LHCN-M2 (cell line): ENCODE measurements around the gene CERS6. TPM values are rescaled to one million over a fixed set of nuclear protein-coding genes. Genes with fewer than 3 reads are reported as not detected.
"Not testable (repeated sequence)": the region's sequence is repeated elsewhere in the genome, so short reads cannot be mapped to it uniquely, and the experiment has no call there.

Experiments used
- DNase-seq: peaks from one replicate; pipeline ENCODE4 v3.0.0-alpha.2; 2012; ENCODE audit warnings: low read depth
- total RNA-seq: library from RNA; depleted of rRNA; stranded (reverse); fragments of >200 nt; gene quantifications from 2 replicates; pipeline ENCODE4 v1.2.3, GENCODE V29; 2014

Gene CERS6
- total RNA-seq, 1 experiment from 2014 or later: 47.2 TPM

DNA sequence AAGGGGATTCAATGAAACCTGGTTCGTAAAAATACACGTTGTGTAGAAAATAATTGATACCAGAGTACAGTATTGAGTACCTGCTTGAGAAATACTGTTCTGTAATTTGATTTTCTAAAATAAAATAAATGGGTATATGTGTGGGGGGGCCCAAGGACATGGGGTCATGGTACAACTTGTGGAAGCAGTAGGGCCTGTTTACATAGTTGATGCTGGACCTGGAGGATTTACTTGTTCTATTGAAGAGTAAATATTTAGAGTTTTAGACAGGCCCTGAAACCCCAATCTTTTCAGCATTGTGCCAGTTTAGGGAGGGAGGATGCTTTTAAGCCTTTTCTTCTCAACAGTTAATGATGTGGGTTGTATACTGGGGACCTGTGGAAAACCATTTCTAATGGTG lies 11.7 kb downstream of the CERS6 start:
- DNase-seq: no peak

DNA sequence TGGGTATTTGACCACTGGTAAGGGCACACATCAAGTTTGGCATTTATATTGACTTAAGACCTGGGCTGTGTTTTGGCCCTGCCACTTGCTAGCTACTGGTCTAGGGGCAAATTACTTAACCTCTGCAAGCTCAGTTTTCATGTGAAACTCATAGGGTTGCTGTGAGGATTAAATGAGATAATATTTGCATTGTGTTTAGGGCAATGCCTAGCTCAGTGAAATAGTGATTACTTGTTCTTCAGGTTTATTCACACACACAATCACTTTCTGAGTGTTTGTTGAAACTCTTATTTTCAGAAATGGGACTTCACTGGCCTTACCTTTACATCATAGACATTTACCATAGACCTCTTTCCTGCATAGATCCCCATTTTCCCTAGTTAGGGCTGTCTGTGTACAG lies 12.3 kb downstream of the CERS6 start:
- no peak for DNase-seq

DNA sequence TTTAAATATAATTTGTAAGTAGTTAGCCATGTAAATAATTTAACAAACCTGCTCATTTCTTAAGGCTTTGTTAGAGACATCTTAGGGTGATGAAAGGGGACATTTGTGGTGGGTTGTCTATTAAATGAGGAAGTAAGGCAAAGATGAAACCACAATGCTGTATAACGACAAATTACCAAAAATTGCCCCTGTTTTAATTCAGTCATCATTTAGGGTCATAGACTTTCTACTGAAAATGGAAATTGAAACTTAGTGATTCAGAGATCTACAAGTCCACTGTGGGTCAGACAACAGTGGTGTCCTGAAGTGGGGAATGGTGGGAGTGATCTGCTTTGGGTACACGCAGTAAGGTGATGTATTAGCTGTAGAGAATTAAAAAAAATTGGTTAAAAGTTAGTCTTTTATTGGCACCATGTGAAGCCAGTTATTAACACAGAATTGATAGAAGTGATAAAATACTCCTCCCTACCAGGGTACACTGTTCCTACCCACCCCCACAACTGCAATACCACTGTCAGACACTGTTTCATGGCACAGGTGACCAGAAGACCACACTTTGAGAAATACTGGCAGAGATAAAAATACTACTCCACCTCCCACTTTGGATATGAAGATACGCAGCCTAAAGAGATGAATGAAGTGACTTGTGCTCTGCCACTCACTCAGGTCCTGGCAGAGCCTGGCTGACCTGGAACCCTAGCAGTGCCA lies 13.4 kb downstream of the CERS6 start:
- no peak for DNase-seq

DNA sequence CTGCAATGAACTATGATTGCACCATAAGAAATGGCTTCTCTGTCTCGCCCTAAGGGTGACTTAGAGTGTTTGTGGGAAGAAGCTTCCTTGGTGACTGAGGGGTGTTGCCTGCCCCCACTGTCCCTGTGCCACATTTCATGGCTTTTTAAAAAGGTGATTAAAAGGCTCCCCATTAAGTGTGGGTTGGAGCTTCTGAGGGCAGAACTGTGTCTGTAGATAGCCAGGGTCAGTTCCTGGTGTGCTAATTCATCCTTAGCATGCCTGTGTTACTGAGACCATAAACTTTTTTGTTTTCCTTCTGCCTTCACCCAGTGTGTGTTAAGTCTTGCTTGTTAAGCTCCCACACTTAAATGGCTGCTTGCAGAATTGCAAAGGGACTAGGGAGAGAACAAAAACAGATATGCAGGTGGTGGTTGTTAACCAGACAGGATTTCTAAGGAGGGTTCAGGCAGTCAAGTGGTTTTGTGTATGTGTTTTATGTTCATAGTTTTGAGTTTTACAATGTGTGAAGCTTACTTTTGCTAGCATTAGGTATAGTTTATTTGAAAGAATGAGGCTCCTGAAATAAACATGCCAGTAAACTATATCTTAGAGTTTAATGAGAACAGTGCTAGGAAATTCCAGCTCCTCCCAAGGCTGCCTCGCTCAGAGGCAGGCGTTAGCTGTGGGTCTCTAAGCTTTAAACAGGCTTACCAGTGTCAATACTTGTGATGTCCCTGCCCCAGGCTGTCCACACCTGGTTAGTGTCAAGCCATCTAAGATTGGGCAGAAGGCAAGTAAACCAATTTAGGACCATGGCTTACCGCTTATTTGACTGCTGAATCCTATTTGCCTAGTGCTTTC lies 14.5 kb downstream of the CERS6 start:
- no peak for DNase-seq

DNA sequence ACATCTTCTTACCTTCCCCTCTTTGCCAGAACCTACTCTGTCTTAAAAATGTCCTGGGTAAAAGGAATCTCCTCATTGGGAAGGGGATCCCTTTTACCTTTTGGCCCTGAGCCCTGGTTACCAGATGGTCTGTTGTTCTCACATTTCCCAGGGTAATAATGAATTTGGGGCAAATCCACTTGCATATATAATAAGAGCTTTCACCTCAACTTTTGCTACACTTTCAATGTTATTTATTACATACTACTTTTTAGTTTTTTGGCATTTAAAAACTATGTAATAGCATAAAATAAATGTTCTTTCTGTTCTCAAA lies 15.0 kb downstream of the CERS6 start:
- no peak for DNase-seq

DNA sequence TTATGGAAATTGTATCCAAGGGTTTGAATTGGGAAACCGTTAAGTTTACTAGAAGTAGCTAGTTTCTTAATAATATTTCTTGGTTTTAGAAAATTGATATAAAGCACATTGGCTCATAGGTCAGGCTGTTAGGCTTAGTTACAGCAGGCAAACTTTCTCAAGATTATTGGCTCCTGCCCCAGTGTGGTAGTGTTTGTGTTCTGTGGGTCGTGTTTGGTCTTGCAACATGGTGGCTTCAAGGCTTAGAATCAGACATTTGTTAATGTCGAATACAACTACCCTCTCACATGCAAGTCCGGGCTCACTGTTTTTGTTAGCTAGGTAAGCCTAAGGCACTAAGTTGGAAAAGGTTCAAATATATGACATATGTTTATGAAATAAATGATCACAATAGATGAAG lies 19.6 kb downstream of the CERS6 start:
- no peak for DNase-seq

DNA sequence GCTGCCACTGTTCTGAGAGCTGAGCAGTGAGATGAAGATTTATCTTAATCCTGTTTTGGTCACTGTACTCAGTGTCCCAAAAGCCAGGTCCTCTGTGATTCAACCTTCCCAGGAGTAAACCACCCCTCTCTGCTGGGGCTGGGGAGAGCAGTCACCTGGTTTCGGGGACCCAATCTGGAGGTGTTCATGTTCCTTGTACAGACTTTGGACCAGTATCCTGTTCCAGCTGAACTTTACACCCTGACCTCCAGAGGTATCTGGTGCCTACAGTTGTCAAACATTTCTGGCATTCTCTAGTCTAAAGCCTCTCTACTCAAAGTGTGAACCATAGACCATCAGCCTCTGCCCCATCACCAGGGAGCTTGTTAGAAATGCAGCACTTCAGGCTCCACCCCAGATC lies 22.1 kb downstream of the CERS6 start:
- DNase-seq: no peak

DNA sequence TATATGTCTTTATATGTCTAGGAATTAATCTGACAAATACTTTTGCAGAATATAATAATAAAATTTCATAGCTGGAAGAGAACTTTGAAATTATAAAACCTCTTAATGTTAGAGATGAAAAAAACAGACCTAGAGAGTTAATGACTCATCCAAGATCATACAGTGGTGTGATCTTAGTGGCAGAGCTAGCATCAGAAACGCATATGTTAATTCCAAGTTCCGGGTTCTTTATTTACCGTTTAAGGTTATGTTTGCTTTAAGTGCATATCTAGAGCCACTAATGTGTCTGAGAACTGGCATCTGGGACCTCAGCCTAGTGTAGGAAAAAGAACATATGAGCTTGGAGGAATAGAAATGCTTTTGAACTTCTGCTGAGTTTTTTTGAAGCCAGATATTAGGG lies 24.3 kb downstream of the CERS6 start:
- DNase-seq: no peak

DNA sequence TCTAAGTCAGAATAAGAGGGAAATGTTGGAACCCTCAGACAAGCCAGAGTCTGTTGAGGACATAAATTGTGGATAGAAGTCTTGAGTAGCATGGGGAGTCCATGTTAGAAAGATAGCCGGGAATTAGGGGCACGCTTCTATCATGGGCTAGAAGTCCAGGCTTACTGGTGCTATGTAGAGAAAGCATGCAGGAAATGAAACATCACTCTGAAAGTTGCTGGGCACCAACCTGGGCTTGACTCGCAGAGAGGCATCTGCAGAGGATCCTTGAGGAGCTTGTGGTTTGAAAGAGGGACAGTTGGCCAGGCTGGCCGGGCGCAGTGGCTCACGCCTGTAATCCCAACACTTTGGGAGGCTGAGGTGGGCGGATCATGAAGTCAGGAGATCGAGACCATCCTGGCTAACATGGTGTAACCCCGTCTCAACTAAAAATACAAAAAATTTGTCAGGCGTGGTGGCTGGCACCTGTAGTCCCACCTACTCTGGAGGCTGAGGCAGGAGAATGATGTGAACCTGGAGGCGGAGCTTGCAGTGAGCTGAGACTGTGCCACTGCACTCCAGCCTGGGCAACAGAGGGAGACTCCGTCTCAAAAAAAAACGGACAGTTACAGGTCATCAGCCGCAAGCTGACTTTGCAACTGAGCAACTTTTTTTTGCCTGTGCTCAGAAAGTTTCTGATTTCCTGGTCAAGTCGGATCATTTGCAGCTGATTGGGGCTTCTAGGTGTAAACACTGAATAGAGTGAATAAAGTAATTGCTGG lies 24.9 kb downstream of the CERS6 start:
- DNase-seq: no peak

DNA sequence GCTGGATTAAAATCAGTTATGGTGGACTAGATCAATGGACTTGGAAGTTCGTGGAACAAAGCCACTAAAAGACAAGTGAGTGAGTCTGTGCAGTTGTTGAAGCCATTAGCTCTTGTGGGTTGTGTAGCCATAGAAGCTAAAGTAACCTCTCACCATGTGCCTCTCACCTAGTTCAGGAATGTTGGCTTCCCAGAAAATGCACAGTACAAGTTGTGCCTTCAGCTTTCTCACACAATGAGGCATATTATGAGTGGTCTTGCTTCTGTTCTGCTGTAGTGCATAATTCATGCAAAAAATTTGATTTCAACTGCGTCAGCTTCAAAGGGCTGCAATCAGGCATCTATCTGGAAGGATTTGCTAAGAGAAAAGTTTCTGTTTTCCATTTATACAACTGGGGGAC lies 26.2 kb downstream of the CERS6 start:
- peak; percentile 56 for DNase-seq

DNA sequence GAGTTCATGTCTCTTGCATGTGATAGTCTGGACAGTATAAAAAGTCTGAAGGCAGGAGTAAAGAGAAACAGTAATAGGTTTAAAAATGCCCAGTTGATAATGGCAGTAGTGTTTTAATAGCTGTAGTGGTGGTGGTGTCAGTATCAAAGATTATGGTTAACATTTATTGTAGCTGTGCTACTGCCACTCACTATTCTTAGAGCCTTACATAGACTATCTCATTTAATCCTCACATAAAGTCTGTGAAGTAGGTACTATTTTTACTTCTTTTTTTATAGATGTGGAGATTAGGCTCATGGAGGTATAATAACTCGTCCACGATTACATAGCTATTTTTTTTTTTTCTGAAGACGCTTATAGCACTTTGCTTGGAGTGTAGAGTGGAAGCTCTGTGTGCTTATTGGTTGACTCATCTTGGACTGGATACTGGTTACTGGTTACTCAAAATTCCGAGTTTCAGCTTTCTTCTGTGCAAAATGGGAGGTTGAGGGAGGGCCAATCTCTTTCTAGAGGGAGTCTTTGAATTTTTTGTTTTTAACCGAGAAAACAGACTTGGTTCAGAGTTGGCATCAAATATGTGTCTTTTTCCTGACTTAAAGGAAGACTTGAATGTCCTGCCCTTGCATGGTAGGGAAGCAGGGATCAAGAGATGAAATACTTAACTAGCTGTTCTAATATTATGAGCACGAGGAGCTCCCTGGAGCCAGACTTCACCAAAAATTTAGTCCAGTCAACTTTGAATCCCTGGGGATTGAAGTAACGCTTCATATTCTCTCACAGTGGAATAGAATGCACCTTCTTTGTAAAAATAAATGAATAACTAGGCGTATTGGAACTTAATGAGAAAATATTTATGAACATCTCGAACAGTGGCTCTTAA lies 27.1 kb downstream of the CERS6 start:
- DNase-seq: no peak

DNA sequence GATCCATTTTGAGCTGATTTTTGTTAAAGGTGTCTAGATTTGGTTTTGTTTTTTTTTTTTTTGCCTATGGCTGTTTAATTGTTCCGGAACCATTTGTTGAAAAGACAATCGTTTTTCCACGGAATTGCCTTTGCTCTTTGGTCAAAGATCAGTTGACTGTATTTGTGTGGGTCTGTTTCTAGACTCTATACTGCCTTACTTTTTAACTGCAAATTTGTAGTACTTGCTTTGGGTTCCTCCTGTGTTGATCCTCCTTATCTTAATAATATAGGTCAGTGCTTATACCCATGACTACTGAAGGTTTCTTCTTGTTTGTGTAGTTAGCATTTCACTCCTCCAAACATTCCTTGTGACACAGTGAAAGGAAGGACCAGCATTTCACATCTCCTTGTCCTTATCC lies 30.4 kb downstream of the CERS6 start:
- no peak for DNase-seq

DNA sequence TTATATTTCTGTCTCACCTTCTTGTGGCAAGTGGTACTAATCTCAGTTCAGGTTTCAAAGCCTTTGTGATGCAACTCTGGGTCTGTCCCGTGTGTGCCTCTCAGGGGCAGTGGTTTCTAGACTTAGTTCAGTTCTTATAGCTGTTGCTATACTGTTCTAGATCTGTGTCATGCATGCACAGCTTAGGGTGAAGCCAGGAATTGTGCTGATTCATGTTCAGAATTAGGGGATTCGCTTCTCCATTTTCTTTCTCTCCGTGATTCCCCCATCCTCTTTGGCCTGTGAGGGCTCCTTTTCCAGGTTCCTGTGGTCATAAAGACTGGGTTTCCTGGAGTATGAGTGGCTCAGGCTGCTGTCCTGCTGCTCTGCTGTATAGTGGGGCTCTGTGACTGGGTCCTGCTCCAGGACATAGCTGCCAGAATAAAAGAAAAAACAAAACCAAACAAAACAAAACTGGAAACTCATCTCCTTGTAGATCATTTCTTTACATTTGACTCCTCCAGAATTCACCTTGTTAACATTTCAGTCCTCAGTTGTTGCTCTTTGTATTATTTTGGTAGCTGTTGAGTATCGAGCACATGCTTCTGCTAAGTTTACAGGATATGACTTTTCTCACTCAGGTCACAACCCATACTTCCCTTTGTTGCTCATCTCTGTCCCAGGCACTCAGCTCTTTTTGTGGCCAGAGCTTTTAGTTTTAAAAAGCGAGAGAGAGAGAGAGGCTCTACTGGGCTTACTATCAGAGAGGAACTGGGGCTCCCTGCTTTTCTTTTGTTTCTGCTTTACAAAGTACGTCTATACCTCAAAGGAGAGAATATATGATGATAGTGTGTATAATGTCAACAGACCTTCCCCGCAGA lies 34.2 kb downstream of the CERS6 start:
- peak; percentile 65 for DNase-seq

DNA sequence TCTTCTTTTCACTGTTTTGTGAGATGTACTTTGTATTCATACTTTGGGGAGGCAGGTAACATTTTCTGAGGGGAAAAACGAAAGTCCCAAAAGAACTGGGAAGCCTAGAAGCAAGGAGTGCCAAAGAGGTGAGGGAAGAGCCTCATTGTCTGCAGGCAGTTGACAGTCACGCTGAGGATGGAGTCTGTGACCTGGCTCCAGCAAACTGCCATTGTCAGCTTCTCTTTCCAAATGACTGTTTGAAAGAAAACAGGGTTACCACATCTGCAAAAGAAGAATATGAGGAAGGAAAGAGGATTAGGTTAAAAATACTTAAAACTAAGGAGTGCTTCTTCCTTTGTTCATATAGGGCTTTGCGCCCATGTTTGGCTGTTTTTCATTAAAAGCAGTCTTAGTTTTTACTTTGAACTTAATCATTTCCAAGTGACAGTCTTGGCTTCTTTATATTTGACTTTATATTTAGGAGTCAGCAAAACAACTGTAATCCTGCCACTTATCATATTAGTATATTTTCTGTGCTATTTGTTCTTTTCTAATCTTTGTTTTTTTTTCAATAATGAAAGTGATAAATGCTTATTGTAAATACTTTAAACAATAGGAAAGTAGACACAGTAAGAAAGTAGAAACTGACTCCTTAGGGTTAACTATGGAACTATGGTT lies 35.0 kb downstream of the CERS6 start:
- no peak for DNase-seq

DNA sequence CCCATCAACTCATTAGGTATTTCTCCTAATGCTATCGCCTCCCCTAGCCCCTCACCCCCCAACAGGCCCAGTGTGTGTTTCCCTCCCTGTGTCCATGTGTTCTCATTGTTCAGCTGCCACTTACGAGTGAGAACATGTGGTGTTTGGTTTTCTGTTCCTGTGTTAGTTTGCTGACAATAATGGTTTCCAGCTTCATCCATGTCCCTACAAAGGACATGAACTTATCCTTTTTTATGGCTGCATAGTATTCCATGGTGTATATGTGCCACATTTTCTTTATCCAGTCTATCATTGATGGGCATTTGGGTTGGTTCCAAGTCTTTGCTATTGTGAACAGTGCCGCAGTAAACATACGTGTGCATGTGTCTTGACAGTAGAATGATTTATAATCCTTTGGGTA lies 35.7 kb downstream of the CERS6 start:
- not testable (repeated sequence) for DNase-seq

DNA sequence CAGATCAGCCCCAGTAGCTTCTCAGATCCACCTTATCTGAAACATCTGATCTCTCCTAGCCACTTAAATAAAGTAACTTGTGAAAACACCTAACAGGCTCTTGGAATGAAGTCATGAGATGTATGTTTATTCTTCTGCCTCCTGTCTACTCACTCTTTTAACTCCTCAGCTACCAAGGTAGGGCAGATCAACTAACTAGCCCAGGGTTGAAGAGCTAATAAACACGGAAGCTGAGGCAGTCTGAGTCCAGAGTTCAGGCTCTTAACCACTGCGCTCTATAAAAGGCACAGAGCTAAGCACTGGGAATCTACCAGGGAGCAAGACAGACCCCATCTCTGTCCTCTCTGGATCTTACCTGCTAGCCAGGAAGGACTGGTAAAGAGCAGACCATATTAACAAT lies 37.1 kb downstream of the CERS6 start:
- not testable (repeated sequence) for DNase-seq

DNA sequence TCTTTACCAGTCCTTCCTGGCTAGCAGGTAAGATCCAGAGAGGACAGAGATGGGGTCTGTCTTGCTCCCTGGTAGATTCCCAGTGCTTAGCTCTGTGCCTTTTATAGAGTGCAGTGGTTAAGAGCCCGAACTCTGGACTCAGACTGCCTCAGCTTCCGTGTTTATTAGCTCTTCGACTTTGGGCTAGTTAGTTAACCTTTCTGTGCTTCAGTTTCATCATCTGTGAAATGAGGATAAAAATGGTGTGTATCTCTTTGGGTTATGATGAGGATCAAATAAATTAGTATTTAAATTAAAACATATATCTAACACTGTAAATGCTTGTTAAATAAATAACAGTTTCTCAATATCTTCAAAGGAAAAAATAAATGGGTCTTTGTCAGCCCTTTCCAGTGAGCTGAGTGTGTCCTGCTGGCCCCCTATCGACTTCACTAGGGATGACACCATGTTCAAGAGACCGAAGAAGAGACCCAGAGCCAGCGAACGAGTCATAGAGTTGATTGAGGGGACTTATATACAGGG lies 38.2 kb downstream of the CERS6 start:
- DNase-seq: peak; percentile 47

DNA sequence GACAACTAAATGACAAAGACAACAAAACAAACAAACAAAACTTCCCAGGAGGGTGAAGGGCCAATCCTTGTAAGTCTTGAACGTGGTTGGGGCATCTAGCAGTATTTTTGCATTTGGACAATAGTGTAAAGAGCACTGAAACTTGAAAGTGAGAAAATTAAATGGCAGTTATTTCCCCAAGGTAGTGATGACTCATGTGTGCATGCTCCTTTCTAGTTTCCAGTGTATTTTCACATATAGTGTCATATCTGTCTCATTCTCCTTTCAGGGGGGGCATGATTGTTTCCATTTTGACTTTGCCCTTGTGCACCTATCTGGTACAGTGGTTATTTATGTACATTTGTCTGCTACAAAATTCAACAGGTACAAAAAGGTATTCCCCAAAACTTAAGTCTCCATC lies 39.5 kb downstream of the CERS6 start:
- no peak for DNase-seq

DNA sequence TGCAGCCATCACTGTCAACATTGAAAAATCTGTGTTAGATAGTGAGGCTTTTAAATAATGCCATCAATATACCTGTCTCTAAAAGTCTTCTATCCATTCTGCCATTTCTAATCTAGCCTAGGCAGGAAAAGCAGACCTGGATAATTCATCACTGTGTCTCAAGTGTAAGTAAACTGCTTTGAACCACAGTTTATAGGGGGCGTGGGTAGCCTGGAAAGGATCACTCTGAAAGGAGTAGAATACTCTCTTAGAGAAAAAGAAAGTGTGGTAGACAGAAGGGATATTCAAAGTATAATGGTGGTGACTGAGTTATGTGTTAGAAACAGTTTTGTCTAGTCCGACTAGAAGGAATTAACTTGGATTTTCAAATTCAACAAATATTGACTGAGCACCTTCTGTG lies 40.8 kb downstream of the CERS6 start:
- no peak for DNase-seq

DNA sequence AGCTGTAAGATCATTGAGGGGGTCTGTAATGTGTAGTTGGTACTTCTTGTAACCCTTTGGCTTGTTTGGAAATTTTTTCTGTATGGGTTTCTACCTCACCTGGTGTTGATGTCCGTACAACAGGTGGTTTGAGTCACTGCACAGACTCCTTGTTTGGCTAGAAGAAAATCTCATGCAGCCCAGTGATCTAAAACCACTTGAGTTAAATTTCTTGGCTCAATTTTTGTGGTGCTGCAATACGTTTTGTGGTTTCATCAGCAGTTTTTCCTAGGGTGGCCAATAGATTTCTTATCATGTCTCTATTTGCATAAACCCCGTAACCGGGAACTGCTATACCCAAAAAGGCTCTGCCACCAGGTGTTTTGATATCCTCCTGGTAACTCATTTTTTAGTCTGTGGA lies 43.4 kb downstream of the CERS6 start:
- DNase-seq: peak; percentile 42
